Motor neuron (in vitro differentiated cells): ENCODE data around the gene SCT. TPM values are rescaled to one million over a fixed set of nuclear protein-coding genes. Genes with fewer than 3 reads are reported as not detected.

ENCODE experiments used
- ATAC-seq, 8 experiments: fragments of 200-7000 bp; cut with Tn5 transposase; replicated peaks in 6 of 8; 2 replicates each; pipeline ENCODE4 v1.8.0; 2021; ENCODE audit warnings: mild to moderate bottlenecking in 8 of 8, moderate library complexity in 8 of 8
- H3K27ac ChIP-seq, 2 donors: fragments of 250-450 bp; sonication (Bioruptor Pico); 2 replicates each; pipeline ENCODE4 v1.9.0; 2021; ENCODE audit warnings: antibody characterized with exemption in 2 of 2, mild to moderate bottlenecking in 2 of 2, moderate library complexity in 1 of 2
- H3K4me1 ChIP-seq, 2 donors: fragments of 250-450 bp; sonication (Bioruptor Pico); replicated peaks in 1 of 2; 2 replicates each; pipeline ENCODE4 v1.6.1; 2021; ENCODE audit warnings: antibody characterized with exemption in 2 of 2, mild to moderate bottlenecking in 2 of 2, moderate library complexity in 1 of 2
- H3K4me3 ChIP-seq, 5 donors: fragments of 250-450 bp; sonication (Bioruptor Pico); 2 replicates each; pipeline ENCODE4 v1.9.0; 2021; ENCODE audit warnings: antibody characterized with exemption in 5 of 5, mild to moderate bottlenecking in 5 of 5, moderate library complexity in 4 of 5
- WGBS, 10 experiments: fragments of 450-650 bp; shearing (Covaris generic); methylation state at CpG; one replicate each; pipeline ENCODE4 v1.0.0; 2022; 5-methylcytosine and 5-hydroxymethylcytosine counted together
- in situ Hi-C, 9 experiments: fragments of 400-800 bp; cut with MboI; loops; one replicate each; pipeline ENCODE4 v1.15.0; 2021; ENCODE audit warnings: low sequenced_read_pairs in 9 of 9, low pct_unique_long_range_greater_than_20kb in 2 of 9; ENCODE audit not compliant: unreplicated experiment in 9 of 9
- total RNA-seq, 8 experiments: library from RNA; unstranded; fragments of 300-600 nt; gene quantifications; 2 replicates each; pipeline versions ENCODE4 v1.2.3 to v1.2.4, GENCODE V29; 2022

The SCT gene
- total RNA-seq, 8 experiments from 2014 or later: not detected

DNA sequence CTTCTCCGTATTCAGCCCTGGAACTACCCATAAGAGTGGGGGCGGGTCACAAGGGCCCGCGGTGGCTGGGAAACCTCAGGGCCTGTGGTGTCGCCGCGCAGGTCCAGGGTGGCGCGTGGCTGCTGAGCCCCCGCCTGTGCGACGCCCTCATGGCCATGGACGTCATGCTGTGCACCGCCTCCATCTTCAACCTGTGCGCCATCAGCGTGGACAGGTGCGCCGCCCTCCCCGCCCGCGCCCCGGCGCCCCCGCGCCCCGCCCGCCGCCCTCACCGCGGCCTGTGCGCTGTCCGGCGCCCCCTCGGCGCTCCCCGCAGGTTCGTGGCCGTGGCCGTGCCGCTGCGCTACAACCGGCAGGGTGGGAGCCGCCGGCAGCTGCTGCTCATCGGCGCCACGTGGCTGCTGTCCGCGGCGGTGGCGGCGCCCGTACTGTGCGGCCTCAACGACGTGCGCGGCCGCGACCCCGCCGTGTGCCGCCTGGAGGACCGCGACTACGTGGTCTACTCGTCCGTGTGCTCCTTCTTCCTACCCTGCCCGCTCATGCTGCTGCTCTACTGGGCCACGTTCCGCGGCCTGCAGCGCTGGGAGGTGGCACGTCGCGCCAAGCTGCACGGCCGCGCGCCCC, 12.5 kb upstream of the SCT start:
- Histone ChIP-seq H3K4me3 (peak overlapping the region in 1 of 5 donors; percentile 5), H3K4me1 (peaks cover 32 to 36% of the 10 kb centered on the region in 2 donors), H3K27ac (peak overlapping the region in 1 of 2 donors; percentile 34)
- peak in 7 of 8 experiments; percentile 2 to 64 (median 12) for ATAC-seq
- in situ Hi-C loops: no loop called here
- WGBS, 10 experiments: 14 to 100% methylated on average over 1 to 8 of the region's 80 CpGs; no CpG with 5 or more reads in 8 of the 10 experiments

DNA sequence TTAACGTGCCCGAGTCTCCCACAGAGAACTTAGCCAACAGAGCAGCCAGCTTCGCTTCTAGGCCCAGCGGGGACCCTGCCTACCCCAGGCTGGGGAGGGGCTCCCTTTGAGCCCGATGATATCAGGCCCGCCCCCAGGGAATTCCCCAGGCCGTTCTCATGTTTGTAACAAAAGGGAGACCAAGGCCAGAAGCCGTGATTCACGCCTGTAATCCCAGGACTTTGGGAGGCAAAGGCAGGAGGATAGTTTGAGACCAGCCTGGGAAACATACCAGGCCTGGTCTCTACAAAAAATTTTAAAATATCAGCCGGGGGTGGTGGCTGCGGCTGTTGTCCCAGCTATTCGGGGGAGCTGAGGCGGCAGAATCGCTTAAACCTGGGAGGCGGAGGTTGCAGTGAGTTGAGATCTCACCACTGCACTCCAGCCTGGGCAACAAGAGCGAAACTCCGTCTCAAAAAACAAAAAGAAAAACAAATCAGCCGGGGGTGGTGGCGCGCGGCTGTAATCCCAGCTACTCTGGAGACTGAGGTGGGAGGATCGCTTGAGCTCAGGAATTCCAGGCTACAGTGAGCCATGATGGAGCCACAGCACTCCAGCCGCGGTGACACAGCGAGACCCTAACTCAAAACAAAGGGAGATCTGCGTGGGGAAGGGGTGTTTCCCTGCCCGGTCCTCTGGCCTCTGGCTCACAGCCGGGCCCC, 11.8 kb upstream of the SCT start:
- Histone ChIP-seq H3K4me1 (peaks cover 32 to 36% of the 10 kb centered on the region in 2 donors), H3K4me3 (peak overlapping the region in 1 of 5 donors; percentile 5), H3K27ac (peak overlapping the region in 1 of 2 donors; percentile 34)
- 0 to 82% (median 20%) methylated on average over 1 to 15 of the region's 28 CpGs; no CpG with 5 or more reads in 1 of the 10 experiments for WGBS, 10 experiments
- in situ Hi-C loops: no loop called here
- ATAC-seq: peak in 6 of 8 experiments; percentile 6 to 35 (median 25)

DNA sequence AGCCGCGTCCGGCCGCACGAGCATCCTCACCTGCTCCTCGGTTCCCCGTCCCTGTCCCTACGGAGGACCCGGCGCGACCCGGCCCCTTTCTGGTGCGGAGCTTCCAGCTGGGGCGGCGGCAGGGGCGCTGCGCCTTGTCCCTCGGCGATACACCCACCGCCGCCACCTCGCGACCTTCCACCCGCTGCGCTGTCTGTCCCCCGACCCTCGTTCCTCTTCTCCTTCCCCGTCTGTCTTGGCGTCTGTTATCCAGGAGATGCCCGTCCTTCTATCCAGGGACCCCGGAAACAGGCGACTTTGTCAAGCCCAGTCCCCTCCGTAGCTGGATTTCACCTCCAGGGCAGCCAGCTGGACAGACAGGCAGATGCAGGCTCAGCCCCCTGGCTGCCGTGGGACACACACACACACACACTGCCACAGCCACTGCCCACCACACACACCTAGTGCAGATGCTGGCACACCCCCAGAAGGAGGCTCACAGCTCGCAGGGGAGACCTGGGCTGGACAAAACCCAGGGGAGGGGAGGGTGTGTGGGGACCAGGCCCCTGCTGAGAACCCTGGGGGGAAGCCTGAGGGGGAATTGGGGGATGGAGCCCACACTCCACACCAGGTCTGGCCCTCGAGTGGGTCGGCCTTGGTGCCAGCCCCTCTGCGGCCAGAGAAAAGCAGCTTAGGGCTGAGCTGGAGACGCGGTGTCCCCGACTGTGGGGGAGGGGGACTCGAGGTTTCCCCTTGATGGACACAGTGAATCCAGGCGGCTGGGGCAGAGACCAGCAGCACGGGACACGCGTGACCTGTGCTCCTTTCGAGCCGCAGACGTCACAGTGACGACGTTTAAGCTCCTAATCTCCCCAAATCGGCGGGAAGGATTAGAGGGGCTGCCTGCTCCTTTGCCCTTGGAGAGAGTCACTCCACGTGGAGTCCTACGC, 10.9 kb upstream of the SCT start:
- Histone ChIP-seq H3K4me1 (peaks cover 32 to 36% of the 10 kb centered on the region in 2 donors), H3K27ac (no peak overlapping the region), H3K4me3 (peak overlapping the region in 2 of 5 donors; percentile 7 to 8)
- in situ Hi-C loops: no loop called here
- peak in 1 of 8 experiments; percentile 24 for ATAC-seq
- 10 to 80% (median 25%) methylated on average over 1 to 22 of the region's 55 CpGs; no CpG with 5 or more reads in 6 of the 10 experiments for WGBS, 10 experiments

DNA sequence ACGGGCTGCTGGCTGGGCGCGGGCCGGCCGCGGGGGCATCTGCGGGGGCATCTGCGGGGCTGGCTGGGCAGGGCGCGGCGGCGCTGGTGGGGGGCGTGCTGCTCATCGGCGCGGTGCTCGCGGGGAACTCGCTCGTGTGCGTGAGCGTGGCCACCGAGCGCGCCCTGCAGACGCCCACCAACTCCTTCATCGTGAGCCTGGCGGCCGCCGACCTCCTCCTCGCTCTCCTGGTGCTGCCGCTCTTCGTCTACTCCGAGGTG, 10.3 kb upstream of the SCT start:
- in situ Hi-C loops: no loop called here
- Histone ChIP-seq H3K4me3 (peak overlapping the region in 2 of 5 donors; percentile 7 to 8), H3K4me1 (peaks cover 32 to 36% of the 10 kb centered on the region in 2 donors), H3K27ac (no peak overlapping the region)
- ATAC-seq: peak in 3 of 8 experiments; percentile 2 to 7 (median 4)
- 5% methylated on average over 4 of the region's 34 CpGs; no CpG with 5 or more reads in 9 of the 10 experiments for WGBS, 10 experiments

DNA sequence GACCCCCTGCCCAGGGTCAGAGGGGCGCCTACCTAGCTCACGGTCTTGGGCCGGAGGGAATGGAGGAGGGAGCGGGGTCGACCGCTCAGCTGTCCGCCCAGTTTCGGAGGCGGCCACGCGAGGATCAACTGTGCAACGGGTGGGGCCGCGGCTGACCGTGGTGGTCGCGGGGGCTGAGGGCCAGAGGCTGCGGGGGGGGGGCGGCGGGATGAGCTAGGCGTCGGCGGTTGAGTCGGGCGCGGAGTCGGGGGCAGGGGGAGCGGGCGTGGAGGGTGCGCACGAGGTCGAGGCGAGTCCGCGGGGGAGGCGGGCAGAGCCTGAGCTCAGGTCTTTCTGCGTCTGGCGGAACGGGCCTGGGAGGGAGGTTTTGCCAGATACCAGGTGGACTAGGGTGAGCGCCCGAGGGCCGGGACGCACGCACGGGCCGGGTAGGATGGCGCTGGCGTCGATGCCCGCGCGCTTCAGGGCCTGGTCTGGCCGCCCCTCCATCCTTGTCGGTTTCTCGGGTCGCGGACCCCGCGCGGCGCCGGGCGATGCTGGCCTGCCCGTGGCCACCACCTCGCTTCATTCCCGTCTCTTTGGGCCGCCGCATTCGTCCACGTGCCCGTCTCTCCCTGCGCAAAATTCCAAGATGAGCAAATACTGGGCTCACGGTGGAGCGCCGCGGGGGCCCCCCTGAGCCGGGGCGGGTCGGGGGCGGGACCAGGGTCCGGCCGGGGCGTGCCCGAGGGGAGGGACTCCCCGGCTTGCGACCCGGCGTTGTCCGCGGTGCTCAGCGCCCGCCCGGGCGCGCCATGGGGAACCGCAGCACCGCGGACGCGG, 9.7 kb upstream of the SCT start, which contains the start of gene DRD4:
TSS of gene DRD4 (plus strand) at position 759 of the 822 bp plus-strand sequence. CDS start at position 795, 36 bp downstream.
- ATAC-seq: peak; percentile 21 to 64 (median 40)
- 0% methylated on average over 4 of the region's 100 CpGs; no CpG with 5 or more reads in 9 of the 10 experiments for WGBS, 10 experiments
- Histone ChIP-seq H3K27ac (no peak within 1 kb of the TSS), H3K4me3 (peak within 1 kb of the TSS in 2 of 5 donors; percentile 7 to 8), H3K4me1 (peaks cover 32 to 36% of the 10 kb centered on the region in 2 donors)
- in situ Hi-C loops: no loop called here

DNA sequence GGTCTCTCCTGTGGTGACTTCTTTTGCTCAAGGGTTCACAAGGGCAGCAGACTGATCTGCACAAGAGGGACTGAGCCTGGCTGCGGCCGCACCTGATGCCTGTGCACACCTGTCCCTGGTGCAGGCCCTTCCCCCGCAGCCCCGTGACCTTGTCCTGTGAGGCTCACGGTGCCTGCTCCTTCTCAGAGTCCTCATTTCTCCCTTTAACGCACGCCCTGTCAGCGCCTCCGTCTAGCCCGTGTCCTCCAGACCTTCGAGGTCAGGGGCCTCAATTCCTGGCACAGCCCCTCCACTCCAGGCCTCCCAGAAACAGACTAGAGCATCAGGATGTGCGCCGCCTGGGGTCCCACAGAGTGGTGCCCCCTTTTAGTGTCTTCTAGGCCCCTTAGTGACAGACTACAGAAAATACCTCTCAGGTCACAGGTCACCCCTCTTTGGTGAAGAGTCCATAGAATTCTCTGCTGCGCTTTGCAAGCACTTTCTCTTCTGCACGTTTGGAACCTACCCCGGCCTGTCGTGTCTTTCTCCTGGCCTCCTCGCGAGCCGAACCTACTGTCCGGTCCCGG, 9.0 kb upstream of the SCT start:
- Histone ChIP-seq H3K4me1 (peaks cover 32 to 36% of the 10 kb centered on the region in 2 donors), H3K27ac (no peak overlapping the region), H3K4me3 (no peak overlapping the region)
- WGBS, 10 experiments: 50 to 80% (median 65%) methylated on average over 1 to 10 of the region's 22 CpGs; no CpG with 5 or more reads in 3 of the 10 experiments
- in situ Hi-C loops: no loop called here
- ATAC-seq: no peak

DNA sequence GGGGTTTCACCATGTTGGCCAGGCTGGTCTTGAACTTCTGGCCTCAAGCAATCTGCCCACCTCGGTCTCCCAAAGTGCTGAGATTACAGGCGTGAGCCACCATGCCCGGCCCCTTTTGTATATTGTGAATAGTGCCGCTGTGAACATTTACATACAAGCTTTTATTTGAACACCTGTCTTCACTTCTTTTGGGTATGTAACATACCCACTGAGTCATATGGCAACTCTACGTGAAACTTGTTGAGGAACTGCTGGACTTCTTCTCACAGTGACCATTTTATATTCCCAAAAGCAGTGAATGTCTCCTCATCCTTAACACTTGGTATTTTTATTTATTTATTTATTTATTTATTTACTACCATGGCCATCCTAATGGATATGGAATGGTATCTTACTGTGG, 3.9 kb upstream of the SCT start:
- Histone ChIP-seq H3K4me3 (no peak overlapping the region), H3K4me1 (peaks cover 3 to 4% of the 10 kb centered on the region in 2 donors), H3K27ac (no peak overlapping the region)
- ATAC-seq: no peak
- in situ Hi-C loops: no loop called here
- 43 to 100% (median 93%) methylated on average over 1 to 5 of the region's 5 CpGs; no CpG with 5 or more reads in 2 of the 10 experiments for WGBS, 10 experiments

DNA sequence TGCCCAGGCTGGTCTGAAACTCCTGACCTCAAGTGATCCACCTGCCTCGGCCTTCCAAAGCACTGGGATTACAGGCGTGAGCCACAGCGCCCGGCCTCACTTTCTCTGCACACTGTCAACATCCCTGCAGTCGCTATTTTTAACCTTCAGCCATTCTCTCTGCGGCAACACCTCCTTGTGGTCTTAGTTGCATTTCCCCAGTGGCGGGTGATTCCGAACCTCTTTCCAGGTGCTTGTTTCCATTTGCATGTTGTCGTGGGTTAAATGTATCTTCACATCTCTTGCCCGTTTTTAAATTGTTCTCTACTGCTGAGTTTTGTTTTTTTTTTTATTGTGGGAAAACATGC, 2.2 kb upstream of the SCT start:
- no peak for ATAC-seq
- Histone ChIP-seq H3K4me3 (no peak overlapping the region), H3K27ac (no peak overlapping the region), H3K4me1 (peaks cover 4 to 16% of the 10 kb centered on the region in 2 donors)
- WGBS, 10 experiments: 33 to 100% (median 66%) methylated on average over 1 to 10 of the region's 10 CpGs
- in situ Hi-C loops: no loop called here

DNA sequence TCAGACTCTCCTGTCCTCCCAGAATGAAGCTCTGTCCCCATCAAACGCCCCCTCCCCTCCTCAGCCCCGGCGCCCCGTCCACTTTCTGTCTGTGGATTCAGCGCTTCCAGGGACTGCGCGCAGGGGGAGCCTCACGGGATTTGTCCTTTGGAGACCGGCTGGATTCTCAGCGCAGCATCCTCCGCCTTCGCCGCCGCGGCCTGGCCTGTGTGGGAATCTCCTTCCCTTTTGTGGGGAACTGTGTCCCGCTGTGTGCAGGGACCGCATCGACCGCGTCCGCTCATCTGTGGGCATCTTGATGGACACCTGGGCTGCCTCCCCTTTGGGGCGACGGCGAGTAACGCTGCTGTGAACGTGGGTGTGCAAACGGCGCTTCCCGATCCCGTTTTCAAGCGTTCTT, 1.1 kb upstream of the SCT start:
- ATAC-seq: no peak
- in situ Hi-C loops: no loop called here
- Histone ChIP-seq H3K4me1 (peaks cover 4 to 16% of the 10 kb centered on the region in 2 donors), H3K27ac (no peak overlapping the region), H3K4me3 (no peak overlapping the region)
- 0 to 100% (median 81%) methylated on average over 2 to 8 of the region's 31 CpGs; no CpG with 5 or more reads in 6 of the 10 experiments for WGBS, 10 experiments

DNA sequence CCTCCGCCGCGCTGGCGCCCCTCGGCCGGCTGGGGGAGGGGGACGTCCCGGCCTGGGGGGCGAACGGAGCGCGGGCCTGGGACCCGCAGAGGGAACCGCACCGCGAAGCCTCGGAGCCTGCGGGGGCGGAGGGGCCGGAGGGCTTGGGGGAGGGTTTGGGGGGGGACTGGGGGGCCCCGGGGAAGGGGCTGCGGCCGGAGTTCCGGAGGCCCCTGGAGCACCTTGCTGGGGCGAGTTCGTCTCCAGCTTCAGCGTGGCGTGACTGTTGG, 261 bp upstream of the SCT start:
- Histone ChIP-seq H3K27ac (no peak overlapping the region), H3K4me1 (peaks cover 4 to 16% of the 10 kb centered on the region in 2 donors), H3K4me3 (no peak overlapping the region)
- 20% methylated on average over 2 of the region's 28 CpGs; no CpG with 5 or more reads in 9 of the 10 experiments for WGBS, 10 experiments
- in situ Hi-C loops: no loop called here
- no peak for ATAC-seq

DNA sequence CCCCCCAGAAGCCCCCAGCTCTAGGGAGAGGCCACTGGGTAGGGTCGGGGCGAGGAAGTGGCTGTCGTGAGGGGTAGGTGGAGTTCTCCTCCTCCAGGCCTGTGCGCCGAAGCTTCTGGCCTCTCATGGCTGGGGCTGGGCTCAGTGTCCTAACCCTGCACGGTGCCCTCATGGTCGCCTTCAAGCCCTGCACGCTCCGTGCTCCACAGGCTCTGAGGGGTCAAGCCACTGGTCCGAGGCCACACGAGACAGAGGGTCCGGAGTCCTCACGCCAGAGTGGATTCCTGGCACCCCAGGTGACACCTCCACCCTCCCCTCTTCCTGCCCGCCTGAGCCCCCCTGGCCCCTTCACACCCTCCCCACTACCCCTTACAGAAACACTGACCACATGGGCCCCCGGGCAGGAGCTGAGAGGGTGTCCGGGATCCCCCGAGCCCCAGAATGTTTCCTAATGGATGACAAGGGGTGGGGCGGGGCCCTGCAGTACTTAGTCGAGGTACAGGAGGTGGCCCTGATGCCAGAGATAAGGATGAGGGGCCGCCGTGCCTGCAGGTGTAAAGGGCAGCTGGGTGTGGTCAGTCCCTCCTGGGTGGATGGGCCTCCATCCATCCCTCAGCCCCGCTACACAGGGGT, 1.2 kb downstream of the SCT start:
- no peak overlapping the region for H3K27ac ChIP-seq

More for the DNA sequence above, 1.2 kb downstream of the SCT start:
- in situ Hi-C loops: no loop called here
- H3K4me1 ChIP-seq: peaks cover 4 to 16% of the 10 kb centered on the region in 2 donors
- WGBS, 10 experiments: no CpG with 5 or more reads among the region's 22 CpGs
- no peak overlapping the region for H3K4me3 ChIP-seq
- ATAC-seq: peak in 6 of 8 experiments; percentile 2 to 16 (median 6)
